Kidney tubule cell (primary cell): ENCODE results near the gene FOXQ1.
"Not testable (repeated sequence)": the region's sequence is repeated elsewhere in the genome, so short reads cannot be mapped to it uniquely, and the experiment has no call there.

Experiments used
- DNase-seq: peaks from one replicate; pipeline ENCODE4 v3.0.0-alpha.2; 2018; ENCODE audit warnings: low spot score

The FOXQ1 gene

DNA sequence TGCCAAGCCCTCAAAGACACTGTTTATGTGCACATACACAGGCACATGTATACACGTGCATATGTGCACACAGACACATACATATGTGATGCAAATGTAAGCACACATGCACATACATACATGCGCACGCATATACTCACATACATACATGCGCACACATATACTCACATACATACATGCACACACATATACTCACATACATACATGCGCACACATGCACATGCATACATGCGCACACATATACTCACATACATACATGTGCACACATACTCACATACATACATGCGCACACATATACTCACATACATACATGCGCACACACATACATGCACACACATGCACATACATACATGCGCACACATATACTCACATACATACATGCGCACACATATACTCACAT lies 20.5 kb upstream of the FOXQ1 start:
- DNase-seq = no peak

DNA sequence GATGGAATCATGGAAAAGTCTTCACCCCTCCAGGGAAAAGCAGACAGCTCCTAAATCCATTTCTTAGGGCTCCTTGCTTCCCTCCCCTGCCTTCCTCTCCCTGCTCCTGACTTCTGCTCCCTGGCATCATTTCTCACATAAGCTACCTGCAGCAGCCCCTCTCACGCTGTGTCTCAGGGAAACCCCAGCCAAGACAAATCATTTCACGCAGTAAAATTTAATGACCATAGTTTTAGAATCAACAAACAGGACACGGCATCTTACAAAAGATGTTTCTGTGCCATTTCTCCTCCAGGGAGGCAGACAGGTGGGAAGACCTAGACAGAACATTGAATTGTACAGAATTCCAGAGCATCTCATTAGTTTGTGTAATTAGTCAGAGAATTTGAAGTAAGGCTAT lies 16.5 kb upstream of the FOXQ1 start:
- DNase-seq = no peak

DNA sequence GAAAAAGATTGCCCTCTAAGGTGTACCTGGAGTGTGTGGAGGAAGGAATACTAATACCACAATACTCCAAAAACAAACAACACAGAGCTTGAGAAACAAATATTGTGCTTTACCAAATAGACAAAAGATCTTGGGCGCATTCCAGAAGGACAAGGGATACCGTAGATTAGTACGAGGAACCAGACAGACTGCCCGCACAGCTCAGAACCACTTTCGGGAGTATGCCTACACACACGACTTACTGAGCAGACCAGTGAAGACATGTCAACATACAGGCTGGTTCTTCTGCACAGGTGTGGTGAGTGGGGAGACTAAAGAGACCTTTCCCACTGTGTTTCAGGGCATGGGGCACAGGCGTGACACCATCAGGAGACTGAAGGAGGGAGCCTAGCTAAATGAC lies 15.8 kb upstream of the FOXQ1 start:
- no peak for DNase-seq

DNA sequence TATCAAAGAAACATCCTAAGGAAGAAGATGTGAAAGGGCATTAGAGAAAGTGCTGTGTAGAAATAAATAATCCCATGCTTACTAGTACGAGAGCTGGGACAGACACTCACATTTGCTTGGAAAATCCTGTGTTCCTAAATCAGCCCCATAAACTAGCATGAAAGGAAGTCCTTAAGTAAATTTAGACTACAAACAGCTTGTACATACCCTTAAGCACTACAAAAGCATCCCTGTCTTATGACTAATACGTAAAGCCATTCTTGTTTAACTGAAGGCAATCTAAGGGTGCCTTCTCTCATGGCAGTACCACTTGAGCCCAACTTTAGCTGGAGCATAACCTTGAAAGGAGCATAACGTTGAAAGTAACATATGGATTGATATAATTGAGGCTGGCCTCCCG lies 15.4 kb upstream of the FOXQ1 start:
- peak; percentile 22 for DNase-seq

DNA sequence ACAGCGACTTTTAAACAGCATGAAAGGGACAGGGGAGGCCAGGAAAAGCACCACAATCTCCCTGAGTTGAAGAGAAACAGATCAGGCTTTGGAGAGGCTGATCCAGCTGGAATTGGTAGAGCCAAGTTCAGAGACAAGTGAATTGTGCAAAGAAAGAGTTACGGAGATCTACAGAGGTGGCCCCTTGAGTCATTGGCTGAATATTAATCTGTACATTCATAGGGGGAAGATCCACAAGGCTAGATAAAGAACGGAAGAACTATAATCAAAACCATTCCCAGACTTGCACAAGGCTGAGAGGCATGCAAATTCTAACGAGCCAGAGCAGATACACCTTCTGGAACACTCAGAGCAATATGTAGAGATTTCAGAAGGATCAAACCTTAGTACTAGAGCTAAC lies 14.2 kb upstream of the FOXQ1 start:
- peak; percentile 66 for DNase-seq

DNA sequence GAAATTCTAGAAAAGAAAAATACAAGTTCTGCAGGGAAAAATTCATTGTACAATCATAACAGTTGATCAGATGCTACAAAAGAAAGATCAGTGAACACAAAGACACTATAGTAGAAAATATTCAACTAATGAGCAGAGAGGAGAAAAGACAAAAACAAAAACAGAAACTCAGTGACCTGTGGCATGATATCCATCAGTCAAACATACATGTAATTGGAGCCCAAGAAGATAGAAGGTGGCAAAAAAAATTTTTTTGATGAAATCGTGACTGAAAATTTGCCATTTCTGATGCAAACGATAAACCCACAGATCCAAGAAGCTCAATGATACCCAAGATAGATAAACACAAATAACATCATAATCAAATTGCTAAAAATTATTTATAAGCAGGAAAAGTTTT lies 13.1 kb upstream of the FOXQ1 start:
- DNase-seq = no peak

DNA sequence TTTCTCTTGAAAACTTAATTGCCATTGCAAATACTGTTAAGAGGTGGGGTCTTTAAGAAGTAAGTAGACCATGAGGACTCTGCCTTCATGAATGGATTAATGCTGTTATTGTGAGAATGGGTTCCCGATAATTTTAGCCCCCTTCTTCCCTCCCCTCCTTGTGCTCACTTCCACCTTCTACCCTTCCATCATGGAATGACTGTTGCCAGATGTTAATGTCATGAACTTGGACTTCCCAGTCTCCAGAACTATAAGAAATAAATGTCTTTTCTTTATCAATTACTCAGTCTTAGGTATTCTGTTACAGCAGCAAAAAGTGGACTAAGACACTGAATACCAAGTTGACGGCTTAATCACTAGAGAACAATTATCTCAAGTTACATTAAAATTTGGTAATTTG lies 5.8 kb upstream of the FOXQ1 start:
- DNase-seq = no peak

DNA sequence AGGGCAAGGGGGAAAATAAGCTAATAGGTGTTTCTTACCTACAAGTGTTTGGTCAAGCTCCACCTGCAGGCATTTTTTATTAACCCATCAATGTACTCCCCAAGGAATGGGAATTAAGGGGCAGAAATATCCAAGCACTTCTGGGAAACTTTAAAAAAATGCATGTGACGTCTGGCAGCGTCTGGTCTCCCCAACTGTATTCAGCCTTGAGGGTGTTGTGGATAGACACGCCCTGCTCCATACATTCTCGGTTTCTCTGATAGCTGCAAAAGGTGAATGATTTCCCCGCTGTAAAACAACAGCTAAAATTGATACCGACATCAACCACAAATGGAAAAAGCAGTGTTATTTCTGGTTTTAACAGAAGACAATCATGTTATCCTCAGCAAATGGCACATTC lies 2.5 kb upstream of the FOXQ1 start:
- DNase-seq = no peak

DNA sequence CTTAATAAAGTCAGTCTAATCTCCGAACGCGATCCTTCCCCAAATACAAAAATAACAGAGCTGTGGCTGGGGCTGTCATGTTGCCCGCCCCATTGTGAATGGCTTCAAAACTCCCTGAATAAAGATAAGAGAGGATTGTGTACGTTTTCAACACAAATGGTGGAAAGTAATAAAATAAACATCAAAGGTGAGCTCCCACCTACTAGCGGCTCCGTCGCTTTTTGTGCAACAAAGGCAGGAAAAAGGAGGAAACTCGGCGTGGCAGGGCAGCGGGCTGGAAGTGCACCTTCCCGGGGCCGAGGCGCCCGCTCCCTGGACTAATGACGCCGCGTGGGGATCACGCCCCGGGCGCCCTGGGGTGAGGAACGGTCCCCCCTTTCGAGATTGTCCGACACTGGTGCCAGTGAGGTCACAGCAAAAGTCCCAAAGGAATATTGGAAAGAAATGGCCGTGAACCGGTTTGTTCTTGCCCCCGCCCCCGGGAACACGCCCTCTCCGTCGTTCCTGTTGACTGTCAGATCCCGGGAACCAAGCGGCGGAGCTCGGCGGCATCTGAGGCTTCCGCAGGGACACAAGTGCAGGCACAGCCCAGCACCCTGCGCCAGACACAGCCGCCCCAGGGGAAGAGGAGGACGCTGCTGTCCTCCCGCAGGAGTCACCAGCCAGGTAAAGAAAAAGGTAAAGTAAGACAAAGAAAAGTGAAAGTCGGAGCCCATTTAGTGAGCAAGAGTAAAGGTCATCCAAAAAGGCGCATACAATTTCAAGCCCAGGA lies 1.1 kb upstream of the FOXQ1 start:
- peak; percentile 56 for DNase-seq

DNA sequence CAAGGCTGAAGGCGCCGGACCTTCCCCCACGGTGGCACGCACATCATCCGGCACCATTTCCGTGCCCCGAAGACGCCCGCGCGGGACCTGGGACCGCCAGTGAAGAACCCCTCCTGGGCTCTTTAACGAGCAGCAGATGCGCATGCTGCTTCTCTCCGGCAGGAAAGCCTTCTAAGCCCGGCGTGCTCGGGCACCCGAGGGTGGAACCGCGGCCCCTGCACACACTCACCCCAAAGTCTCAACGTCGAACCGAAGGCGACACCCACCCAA lies 240 bp downstream of the FOXQ1 start:
- no peak for DNase-seq

DNA sequence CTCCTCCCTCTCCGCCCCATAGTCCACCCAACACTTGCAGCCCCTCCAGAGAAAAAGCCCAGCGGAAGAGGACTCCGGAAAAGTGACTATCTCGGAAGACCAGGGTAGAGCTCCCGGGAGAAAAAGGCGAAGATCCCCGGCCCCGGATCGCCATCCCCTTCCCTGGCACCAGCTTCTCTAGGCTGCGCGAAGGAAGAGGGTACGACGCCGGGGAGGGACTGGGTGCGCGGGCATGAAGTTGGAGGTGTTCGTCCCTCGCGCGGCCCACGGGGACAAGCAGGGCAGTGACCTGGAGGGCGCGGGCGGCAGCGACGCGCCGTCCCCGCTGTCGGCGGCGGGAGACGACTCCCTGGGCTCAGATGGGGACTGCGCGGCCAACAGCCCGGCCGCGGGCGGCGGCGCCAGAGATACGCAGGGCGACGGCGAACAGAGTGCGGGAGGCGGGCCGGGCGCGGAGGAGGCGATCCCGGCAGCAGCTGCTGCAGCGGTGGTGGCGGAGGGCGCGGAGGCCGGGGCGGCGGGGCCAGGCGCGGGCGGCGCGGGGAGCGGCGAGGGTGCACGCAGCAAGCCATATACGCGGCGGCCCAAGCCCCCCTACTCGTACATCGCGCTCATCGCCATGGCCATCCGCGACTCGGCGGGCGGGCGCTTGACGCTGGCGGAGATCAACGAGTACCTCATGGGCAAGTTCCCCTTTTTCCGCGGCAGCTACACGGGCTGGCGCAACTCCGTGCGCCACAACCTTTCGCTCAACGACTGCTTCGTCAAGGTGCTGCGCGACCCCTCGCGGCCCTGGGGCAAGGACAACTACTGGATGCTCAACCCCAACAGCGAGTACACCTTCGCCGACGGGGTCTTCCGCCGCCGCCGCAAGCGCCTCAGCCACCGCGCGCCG lies 822 bp downstream of the FOXQ1 start:
- DNase-seq = peak; percentile 27

DNA sequence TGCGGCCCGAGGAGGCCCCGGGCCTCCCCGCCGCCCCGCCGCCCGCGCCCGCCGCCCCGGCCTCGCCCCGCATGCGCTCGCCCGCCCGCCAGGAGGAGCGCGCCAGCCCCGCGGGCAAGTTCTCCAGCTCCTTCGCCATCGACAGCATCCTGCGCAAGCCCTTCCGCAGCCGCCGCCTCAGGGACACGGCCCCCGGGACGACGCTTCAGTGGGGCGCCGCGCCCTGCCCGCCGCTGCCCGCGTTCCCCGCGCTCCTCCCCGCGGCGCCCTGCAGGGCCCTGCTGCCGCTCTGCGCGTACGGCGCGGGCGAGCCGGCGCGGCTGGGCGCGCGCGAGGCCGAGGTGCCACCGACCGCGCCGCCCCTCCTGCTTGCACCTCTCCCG lies 1.5 kb downstream of the FOXQ1 start:
- no peak for DNase-seq

DNA sequence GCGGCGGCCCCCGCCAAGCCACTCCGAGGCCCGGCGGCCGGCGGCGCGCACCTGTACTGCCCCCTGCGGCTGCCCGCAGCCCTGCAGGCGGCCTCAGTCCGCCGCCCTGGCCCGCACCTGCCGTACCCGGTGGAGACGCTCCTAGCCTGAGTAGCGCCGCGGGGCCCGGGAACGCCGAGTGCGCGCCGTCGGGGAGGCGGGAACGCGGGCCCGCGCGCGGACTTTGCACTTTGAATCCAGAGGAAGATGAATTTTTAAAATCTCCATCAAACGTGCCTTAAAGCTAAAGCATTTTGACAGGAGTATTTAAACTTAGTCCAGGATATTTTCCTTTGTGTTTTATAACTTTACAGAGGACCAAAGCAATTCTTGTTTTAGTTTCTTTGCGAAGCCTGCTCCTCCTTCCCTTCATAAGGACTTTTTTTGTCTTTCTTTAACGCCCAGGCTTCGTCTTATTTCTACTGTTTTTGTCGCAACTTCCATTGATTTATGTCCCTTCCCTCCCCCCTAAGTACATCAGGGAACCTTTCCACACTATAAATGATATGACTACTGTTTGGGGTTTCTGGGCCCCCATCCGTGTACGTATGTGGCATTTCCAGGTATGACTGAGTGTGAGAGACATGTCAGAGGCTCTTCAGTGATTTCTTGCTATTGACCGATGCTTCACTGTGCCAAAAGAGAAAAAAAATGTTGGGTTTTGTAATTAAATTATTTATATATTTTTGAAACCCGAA lies 2.0 kb downstream of the FOXQ1 start:
- DNase-seq = peak; percentile 62

DNA sequence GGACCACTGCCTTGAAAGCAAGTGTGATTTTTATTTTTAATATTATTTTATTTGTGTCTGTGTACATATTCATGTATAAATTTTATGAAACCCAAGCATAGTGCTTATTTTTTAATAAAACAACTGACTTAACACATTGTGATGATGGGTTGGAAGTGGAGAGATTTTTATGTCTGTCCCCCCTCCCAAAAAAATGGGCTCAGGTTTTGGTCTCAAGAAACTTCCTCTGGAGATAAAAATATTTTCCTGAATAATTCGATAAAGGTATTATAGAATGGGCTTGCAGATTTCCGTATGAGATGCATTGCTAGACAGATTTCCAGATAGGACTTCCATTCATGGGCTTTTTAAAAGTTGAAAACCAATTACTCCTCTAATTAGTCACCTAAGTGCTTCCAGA lies 2.7 kb downstream of the FOXQ1 start:
- DNase-seq = no peak

DNA sequence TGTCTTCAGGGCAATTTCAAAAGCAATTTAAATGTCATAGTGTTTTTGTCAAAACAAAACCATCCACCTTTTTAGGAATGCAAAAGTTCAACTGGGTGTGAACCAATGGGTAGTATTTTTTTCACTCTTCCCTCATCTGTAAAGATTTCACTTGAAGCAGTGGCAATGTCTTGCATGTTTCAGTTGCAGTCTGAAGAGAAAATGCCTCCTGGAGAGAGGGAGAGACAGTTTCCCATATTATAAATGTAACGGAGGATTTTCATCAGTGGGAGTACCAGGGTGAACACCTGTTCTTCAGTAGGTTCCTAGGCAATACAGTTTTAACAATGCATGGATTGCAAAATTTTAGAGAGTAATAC lies 3.3 kb downstream of the FOXQ1 start:
- DNase-seq = no peak

DNA sequence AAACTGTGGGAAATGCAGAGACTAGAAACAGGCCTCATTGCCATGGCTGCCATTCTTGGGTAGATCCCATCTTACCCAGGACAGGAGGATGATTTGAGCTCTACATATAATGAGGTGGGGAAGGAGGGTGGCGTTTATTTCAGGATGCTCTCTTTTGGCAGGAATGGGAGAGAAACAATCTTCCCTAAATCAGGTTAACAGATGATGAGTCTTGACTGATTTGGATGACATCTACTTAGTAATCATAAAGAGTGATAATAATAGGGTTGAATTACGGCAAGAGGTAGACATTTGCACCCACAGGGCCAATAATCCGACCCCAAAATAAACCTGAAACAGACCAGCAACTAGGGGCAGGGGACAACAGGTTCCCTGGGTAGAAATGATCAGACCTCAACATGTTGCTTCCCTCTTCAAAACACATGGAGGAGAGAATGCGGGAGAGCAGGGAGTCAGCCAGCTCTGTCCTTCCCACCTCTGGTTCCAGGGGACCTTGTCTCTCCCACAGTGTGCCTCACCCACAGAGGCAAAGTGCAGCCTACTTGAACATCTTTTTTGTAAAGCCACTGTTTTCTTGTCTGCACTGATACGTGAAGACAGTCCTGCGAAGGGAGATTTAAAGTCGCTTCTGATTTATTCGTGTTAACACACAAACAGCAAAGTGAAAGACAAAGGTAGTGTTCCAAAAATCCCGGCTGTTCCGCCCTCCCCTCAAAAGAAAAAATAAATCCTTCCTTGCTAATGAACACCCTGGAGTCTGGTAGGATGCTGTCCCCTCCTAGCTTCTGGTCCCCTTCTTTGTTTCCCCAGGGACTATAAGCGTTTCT lies 3.9 kb downstream of the FOXQ1 start:
- DNase-seq = no peak

DNA sequence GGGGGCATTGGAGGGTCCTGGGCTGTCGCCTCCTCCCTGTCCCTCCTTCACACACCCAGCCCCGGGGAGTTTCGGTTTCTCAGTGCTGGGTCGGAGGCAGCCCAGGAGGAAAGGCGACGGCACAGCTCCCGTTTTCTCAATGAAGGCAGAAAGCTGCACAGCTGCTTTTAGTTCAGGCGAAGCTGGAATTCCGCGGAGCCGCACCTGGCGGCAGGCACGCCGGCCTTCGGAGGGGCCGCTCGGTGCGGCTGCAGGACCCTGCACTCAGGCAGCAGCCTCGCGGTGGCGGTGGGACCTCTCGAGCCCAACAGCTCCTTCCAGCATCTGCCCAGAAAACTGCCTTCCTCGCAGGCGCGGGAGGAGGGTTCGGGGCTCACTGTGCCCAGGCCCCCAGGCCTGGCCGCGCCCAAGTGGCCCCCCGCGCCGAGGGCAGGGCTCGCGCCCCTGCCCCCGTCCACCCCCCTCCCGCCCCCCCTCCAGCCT lies 4.6 kb downstream of the FOXQ1 start:
- DNase-seq = peak; percentile 37

DNA sequence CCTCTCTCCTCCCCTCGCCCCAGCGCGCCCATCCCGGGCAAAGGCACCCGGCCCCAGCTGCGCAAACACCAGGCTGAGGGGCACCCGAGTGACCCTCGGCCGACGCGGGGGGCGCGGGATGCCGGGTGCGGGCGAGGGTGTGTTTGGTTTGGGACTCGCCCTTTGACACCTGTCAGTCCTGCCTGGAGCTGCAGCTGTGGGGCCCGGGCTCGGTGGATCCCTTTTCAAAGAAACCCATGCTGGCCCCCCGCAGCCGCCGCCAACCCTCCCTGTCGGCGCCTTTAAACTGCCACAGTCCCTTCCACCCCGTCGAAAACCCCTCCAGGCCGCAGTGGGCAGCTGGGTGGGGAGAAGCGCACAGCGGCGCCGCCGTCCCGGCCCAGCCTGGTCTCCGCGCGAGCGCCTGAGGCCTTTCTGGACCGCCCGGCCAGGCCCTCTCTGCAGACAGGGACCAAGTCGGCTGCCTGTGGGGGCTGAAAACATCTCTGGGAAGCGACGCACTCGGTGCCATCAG lies 5.5 kb downstream of the FOXQ1 start:
- DNase-seq = no peak

DNA sequence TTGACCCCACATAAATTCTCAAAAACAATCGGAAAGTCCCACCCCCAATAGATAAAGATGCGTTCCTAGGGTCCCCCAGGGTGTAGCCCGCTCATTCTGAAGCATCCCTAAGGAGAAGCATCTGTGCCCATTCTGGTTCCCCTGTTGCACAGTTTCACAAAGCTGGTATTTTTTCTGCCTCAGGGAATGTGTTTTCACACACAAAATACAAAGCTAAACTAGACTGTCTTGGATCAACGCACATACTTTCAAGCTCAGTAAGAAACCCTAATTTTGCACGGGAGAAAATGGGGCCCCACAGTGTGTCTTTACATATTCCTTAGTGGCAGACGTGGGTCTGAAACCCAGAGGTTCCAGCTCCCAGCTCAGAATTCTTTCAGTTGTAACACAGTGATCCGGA lies 6.1 kb downstream of the FOXQ1 start:
- DNase-seq = no peak

DNA sequence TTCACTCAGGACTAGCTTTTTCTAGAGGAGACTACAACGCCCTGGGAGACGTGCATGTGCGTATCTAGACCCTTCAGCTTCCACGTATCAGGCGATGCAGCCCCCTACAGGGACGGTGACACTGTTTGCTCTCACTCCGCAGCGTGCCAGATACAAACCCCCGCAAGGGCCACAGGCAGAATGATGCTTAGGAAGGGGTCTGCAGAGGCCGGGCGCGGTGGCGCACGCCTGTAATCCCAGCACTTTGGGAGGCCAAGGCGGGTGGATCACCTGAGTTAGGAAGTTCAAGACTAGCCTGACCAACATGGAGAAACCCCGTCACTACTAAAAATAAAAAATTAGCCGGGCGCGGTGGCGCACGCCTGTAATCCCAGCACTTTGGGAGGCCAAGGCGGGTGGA lies 6.7 kb downstream of the FOXQ1 start:
- DNase-seq = not testable (repeated sequence)

DNA sequence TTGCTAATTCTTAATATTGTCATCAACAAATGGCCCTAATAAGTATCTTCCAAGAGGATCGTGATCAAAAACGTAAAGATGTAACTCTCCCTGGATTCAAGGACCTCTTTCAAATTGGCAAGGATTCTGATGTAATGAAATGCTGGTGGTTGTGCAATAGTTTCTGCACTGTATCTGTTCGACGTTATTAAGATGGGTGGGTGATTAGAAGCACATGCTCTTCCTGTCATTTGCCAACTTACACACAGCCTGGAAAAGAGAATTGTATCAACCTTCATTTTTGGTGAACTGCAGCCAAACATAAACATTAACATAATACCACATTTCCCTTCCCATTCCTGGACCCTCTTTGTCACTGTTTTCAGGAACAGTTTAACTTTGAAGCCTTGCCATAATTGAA lies 9.8 kb downstream of the FOXQ1 start:
- DNase-seq = no peak

DNA sequence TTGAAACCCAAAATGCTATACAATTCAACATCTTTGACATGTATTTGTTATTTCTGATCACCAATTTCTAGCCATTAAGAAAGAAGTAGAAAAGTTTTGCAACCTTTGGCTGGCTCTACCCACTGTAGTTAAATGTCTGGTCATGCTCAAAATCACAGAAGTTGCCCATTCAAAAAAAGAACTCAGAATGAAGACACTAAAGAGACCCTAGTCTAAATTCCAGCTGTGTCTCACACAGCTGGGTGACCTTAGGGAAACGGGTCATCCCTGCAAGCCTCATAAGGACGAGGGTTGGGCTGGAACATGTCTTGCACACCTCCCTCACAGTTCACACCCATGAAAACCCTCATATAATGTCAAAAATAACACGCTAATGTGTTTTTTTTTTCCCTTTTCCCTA lies 10.3 kb downstream of the FOXQ1 start:
- DNase-seq = no peak
